22Rv1 (cell line): ENCODE measurements around the gene EXOG.

ENCODE experiments used
- ZFX ChIP-seq: fragments of 450-650 bp; IDR thresholded peaks from 2 replicates; pipeline ENCODE4 v1.6.1; 2017; ENCODE audit warnings: antibody characterized with exemption, borderline replicate concordance
- TF ChIP-seq, protein P1 (sequence below): fragments of 450-650 bp; IDR thresholded peaks from 2 replicates; pipeline ENCODE4 v1.5.1; 2017; ENCODE audit warnings: mild to moderate bottlenecking

- TF ChIP-seq, protein P1, sequence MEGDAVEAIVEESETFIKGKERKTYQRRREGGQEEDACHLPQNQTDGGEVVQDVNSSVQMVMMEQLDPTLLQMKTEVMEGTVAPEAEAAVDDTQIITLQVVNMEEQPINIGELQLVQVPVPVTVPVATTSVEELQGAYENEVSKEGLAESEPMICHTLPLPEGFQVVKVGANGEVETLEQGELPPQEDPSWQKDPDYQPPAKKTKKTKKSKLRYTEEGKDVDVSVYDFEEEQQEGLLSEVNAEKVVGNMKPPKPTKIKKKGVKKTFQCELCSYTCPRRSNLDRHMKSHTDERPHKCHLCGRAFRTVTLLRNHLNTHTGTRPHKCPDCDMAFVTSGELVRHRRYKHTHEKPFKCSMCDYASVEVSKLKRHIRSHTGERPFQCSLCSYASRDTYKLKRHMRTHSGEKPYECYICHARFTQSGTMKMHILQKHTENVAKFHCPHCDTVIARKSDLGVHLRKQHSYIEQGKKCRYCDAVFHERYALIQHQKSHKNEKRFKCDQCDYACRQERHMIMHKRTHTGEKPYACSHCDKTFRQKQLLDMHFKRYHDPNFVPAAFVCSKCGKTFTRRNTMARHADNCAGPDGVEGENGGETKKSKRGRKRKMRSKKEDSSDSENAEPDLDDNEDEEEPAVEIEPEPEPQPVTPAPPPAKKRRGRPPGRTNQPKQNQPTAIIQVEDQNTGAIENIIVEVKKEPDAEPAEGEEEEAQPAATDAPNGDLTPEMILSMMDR: no peak
- TF ChIP-seq ZFX: no peak
These were observed 37.2 kb upstream of the EXOG start for GRCh38 chr3:38458796-38459498.
